Dedifferentiated amniotic fluid mesenchymal stem cell (primary cell): ENCODE data around the gene ZFAND2A.
"Not testable (repeated sequence)": the region's sequence is repeated elsewhere in the genome, so short reads cannot be mapped to it uniquely, and the experiment has no call there.

ENCODE experiments used
- DNase-seq: peaks from one replicate; pipeline ENCODE4 v3.0.0-alpha.2; 2016; ENCODE audit errors: extremely low spot score

ZFAND2A gene

DNA sequence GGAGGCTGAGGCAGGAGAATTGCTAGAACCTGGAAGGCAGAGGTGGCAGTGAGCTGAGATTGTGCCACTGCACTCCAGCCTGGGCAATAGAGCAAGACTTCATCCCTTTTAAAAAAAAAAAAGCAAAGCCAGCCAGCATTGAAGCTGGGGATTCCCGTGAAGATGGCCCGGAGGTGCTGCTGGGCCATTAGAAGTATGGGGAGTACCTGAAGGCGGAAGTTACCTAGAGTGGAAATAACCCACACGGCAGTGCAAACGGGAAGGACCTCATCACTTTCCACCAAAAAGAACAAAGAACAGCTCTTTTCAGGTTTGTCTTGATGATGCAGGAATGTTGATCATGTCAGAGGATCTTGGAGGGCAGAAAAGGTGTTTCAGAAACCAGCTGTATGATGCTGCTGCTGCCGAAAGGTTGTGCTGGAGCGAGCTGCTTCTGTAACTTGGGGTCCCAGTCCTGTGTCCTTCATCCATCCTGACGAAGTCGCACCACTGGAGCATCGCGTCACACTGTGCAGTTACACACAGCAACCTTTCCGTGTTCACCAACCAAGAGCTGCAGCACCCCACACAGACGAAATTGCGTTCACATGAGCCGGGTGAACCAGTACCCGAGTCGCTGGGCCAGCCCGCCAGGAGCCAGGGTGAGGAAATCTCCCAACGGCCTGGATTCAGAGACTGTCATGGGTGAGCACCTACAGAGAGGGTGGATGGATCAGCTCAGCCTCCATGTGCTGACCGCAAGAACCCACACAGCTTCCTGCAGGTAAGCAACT, 8.2 kb downstream of the ZFAND2A start:
- no peak for DNase-seq

GRCh38 chr7:1151156-1151555, 8.8 kb downstream of the ZFAND2A start:
- DNase-seq, result no peak

- DNase-seq, result no peak
These were observed 9.5 kb downstream of the ZFAND2A start for GRCh38 chr7:1150400-1151002.

DNA sequence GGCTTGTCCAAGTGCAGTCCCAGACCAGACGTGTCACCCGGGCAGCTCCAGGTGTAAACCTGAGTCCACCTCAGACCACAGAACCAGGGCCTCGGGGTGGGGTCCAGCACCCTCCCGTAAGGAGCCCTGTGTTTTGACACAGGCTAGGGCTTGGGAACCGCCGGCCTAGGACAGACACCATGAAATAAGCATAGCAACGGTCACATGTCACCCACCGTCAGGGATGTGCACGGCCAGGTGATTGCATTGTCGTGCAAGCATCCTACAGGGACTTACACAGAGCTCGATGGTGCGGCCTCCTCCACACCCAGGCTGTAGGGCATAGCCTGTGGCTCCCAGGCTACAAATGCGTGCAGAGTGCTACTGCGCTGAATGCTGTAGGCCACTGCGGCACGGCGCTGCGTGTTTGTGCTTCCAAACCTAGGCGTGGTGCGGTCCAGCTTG, 10.6 kb downstream of the ZFAND2A start:
- no peak for DNase-seq

GRCh38 chr7:1147873-1148272, 12.1 kb downstream of the ZFAND2A start:
- not testable (repeated sequence) for DNase-seq

DNA sequence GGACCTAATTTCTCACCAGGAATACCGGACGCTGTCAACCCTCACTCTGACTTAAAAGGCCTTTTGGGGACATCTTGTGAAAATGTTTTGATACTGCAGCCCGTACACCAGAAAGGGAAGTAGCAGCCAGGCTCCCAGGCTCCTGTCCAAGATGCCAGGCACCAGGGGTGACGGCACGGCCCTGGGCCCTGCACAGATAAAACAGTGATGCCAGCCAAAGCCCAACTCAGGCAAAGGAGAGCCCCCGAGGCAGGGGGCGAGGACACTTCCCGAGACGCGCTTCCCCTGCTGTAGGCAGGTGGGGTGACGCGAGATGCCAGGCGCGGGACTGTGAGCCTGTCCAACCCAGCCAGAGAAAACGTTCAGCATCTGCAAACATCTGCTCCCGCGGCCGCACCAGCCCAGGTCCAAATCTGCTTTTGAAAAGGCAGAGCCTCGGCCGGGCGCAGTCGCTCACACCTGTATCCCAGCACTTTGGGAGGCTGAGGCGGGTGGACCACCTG, 15.7 kb downstream of the ZFAND2A start:
- no peak for DNase-seq

- DNase-seq, result not testable (repeated sequence)
These were observed 17.0 kb downstream of the ZFAND2A start for GRCh38 chr7:1143031-1143430.

DNA sequence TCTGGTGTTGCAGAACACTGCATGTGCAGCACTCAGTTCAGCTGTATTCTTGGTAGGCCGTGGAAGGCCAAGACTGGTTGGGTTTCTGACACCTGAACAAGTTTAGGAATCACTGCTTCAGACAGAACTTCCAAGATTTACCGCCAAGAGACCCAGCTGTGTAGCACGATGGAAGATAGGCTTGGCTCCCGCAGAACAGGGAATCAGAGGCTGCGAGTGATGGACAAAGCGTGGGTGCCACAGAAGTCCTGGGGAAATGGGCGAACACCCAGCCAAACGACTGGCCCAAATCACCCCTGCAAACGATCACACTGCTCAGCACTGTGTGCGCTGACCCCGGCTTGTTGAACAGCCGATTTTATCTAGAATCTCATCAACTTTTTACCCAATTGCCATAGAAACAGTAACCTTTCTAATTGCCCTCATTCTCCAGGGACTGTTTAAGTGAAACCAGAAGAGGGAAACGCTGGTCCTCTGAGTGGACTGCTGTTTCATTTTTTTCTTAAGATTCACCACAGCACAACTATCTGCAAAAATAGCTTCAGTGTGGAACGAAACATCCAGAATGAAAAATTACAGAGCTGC, 17.9 kb downstream of the ZFAND2A start:
- no peak for DNase-seq

GRCh38 chr7:1141651-1142050, 18.3 kb downstream of the ZFAND2A start:
- DNase-seq, result no peak

- no peak for DNase-seq
These were observed 19.4 kb downstream of the ZFAND2A start for GRCh38 chr7:1140476-1141104.

DNA sequence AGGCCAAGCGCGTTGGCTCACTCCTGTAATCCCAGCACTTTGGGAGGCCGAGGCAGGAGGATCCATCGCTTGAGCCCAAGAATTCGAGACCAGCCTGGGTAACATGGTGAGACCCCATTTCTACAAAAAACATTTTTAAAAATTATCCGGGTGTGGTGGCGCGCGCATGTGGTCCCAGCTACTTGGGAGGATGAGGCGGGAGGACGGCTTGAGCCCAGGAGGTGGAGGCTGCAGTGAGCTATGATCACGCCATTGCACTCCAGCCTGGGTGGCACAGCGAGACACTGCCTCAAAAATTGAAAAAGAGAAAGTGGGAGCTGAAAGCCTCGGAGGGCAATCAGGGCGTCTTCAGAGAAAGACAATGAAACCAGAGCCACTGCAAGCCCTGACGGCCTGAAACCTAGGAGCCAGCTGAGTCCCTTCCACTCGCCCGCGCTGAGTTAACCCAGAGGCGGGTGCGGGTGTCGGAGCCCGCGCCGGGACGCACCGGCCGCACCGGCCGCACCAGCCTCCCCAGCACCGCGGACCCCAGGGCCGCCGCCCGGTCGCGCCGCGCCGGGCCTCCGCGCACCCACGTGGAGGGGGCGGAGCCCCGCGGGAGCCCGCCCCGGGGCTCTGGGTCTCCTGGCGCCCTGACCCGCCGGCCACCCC, 22.4 kb downstream of the ZFAND2A start:
- DNase-seq, result no peak

GRCh38 chr7:1136841-1137516, 23.0 kb downstream of the ZFAND2A start:
- no peak for DNase-seq

GRCh38 chr7:1134951-1135350, 25.0 kb downstream of the ZFAND2A start:
- DNase-seq, result no peak

- no peak for DNase-seq
These were observed 28.3 kb downstream of the ZFAND2A start for GRCh38 chr7:1131471-1132265.

DNA sequence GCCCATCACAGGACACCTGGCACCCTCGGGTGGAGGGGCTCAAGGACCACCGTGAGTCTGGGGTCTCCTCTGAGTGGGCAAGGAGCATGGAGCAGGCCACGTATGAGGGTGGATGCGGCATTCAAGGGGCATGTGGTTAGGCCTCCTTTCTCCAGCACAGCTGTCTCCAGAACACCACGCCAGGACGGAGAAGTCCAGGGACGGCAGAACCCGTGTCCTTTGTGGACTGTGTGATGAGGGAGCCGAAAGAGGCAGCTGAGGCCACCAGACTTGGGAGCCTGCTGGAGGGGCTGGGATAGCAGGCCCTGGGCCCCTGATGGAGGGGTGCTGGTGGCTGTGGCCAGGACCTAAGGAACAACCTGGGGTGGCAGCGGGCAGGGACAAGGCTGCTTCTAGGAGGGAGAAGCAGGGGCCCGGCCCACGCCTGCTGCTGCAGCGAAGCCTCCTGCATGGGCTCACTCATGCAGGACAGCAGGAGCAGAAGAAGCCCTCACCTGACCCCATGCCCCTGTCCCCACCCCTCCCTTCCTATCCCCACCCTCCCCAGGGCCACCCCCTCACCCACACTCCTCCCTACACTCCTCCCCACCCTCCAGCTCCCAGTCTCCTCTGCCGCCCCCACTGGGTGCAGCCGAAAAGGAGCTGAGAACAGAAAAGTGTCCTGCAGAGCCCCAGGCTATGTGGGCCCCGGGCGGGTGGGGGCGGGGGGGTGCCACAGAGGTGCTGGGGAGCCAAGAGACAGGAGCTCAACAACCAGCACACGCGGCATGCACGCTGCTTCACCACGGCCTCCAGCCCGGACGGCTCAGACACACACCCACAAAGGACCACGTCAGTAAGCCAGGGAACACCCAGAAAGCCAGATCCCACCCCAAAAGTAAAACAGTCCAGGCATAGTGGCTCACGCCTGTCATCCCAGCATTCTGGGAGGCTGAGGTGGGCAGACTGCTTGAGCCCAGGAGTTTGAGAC, 29.7 kb downstream of the ZFAND2A start:
- no peak for DNase-seq

DNA sequence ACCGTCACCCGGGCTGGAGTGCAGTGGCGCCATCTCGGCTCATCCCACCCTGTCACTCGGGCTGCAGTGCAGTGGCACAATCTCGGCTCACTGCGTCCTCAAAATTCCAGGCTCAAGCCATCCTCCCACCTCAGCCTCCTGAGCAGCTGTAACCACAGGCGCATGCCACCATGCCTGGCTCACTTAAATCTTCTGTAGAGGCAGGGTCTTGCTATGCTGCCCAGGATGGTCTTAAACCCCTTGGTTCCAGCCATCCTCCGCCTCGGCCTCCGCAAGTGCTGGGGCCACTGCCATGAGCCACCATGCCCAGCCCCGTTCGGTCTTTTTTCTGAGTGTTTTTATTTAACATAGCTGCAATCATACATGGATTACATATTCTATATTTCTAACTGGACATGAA, 30.6 kb downstream of the ZFAND2A start:
- DNase-seq, result no peak

- no peak for DNase-seq
These were observed 33.0 kb downstream of the ZFAND2A start for GRCh38 chr7:1127001-1127400.

- no peak for DNase-seq
These were observed 34.4 kb downstream of the ZFAND2A start for GRCh38 chr7:1125603-1125969.

- no peak for DNase-seq
These were observed 35.0 kb downstream of the ZFAND2A start for GRCh38 chr7:1124816-1125602.
